Body of pancreas (tissue), 4 donors: ENCODE measurements around the gene APBA1. TPM values are rescaled to one million over a fixed set of nuclear protein-coding genes. Genes with fewer than 3 reads are reported as not detected.

Experiments used
- ATAC-seq: fragments of 150-250 bp; one replicate; pipeline ENCODE4 v1.9.1; 2016
- DNase-seq, 4 donors: peaks; one replicate each; pipeline ENCODE4 v3.0.0-alpha.2; 2019
- H3K27ac ChIP-seq, 4 donors: fragments of 200-600 bp; sonication (generic); 1 replicate in 3 of 4; 2 replicates in 1 of 4; pipeline versions ENCODE4 v1.5.1 to v1.6.1; 2016 to 2019; ENCODE audit warnings: mild to moderate bottlenecking in 1 of 4, mixed read lengths in 1 of 4, moderate library complexity in 1 of 4
- H3K27me3 ChIP-seq, 2 donors: fragments of 200-600 bp; sonication (generic); one replicate each; pipeline ENCODE4 v1.6.0; 2016; ENCODE audit warnings: mild to moderate bottlenecking in 1 of 2
- H3K36me3 ChIP-seq, 2 donors: fragments of 200-600 bp; sonication (generic); replicated peaks in 1 of 2; 2 replicates each; pipeline ENCODE4 v1.5.1; 2016; ENCODE audit warnings: low read depth in 2 of 2; ENCODE audit not compliant: insufficient read depth in 1 of 2
- H3K4me1 ChIP-seq: fragments of 200-600 bp; sonication (generic); one replicate; pipeline ENCODE4 v1.6.0; 2016
- H3K4me3 ChIP-seq, 2 donors: fragments of 200-600 bp; sonication (generic); 1 replicate in 1 of 2; 2 replicates in 1 of 2; pipeline ENCODE4 v1.5.1; 2016 to 2019
- H3K9me3 ChIP-seq, 3 donors: fragments of 200-600 bp; sonication (generic); 1 replicate in 2 of 3; 2 replicates in 1 of 3; pipeline ENCODE4 v1.5.1; 2016
- POLR2A ChIP-seq, 3 donors: fragments of 450-650 bp; IDR thresholded peaks; one replicate each; pipeline ENCODE4 v1.6.1; 2016; ENCODE audit warnings: antibody characterized with exemption in 3 of 3, mild to moderate bottlenecking in 2 of 3
- WGBS, 2 donors: methylation state at CpG; one replicate each; pipeline ENCODE4 v1.1.5; 2017; 5-methylcytosine and 5-hydroxymethylcytosine counted together
- intact Hi-C: fragments of 100-400 bp; cut with DNase I; formaldehyde crosslinking; loops from one replicate; pipeline ENCODE4 v1.15.1; 2023
- total RNA-seq, 2 donors: library from RNA; depleted of rRNA; stranded (reverse); fragments of >200 nt; gene quantifications; one replicate each; pipeline ENCODE4 v1.1.0, GENCODE V29; 2016
- TF ChIP-seq, protein P1 (sequence below), 7 experiments: fragments of 450-650 bp in 4 of 7; fragments of 200-600 bp in 3 of 7; sonication (generic) in 3 of 7; IDR thresholded peaks; one replicate each; pipeline ENCODE4 v1.5.1; 2016 to 2019; ENCODE audit warnings: antibody characterized with exemption in 7 of 7

Gene APBA1
- total RNA-seq, 2 donors from 2014 or later, result 3.3 to 3.6 TPM

DNA sequence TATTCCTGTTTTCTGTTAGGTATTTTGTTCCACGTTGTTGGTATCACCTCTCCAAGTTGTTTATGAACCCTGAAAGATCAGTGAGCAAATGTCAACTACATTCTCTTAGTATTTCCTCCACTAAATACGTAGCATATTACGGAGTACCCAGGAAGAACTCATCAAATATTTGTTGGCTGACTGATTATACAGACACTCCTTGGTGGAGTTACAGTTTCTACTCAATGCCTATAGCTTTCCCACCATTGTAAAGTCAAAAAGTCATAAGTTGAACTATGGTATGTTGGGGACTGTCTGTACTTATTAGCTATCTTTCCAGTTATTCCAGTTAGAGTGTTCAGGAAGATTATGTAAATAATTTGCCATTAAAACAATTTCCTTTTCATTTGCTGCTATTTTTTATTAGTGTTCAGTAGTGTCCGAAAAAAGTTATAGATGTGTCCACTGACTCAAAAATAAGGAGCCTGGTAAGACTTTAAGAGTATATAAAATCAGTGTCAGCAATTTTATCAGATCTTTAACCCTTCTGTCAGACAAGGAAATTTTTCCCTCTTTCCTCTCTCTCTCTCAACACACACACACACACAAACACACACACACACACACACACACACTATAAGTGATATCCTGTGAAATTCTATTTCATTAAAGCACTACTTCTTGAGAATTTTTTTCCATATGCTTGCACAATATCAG is 6.8 kb upstream of the APBA1 start:
- no peak for DNase-seq
- intact Hi-C loops, result no loop called here
- Histone ChIP-seq H3K27ac (no peak overlapping the region), H3K9me3 (no peaks in the 10 kb centered on the region), H3K27me3 (no peaks in the 10 kb centered on the region), H3K4me1 (no peaks in the 10 kb centered on the region), H3K4me3 (no peak overlapping the region), H3K36me3 (no peaks in the 10 kb centered on the region)
- WGBS, 2 donors, result 57 to 59% methylated on average over 4 of the region's 4 CpGs
- TF ChIP-seq, protein P1, sequence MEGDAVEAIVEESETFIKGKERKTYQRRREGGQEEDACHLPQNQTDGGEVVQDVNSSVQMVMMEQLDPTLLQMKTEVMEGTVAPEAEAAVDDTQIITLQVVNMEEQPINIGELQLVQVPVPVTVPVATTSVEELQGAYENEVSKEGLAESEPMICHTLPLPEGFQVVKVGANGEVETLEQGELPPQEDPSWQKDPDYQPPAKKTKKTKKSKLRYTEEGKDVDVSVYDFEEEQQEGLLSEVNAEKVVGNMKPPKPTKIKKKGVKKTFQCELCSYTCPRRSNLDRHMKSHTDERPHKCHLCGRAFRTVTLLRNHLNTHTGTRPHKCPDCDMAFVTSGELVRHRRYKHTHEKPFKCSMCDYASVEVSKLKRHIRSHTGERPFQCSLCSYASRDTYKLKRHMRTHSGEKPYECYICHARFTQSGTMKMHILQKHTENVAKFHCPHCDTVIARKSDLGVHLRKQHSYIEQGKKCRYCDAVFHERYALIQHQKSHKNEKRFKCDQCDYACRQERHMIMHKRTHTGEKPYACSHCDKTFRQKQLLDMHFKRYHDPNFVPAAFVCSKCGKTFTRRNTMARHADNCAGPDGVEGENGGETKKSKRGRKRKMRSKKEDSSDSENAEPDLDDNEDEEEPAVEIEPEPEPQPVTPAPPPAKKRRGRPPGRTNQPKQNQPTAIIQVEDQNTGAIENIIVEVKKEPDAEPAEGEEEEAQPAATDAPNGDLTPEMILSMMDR (IDR thresholded peaks at IDR 0.05), result no peak
- TF ChIP-seq POLR2A (IDR thresholded peaks at IDR 0.05), result no peak
- ATAC-seq, result no peak

DNA sequence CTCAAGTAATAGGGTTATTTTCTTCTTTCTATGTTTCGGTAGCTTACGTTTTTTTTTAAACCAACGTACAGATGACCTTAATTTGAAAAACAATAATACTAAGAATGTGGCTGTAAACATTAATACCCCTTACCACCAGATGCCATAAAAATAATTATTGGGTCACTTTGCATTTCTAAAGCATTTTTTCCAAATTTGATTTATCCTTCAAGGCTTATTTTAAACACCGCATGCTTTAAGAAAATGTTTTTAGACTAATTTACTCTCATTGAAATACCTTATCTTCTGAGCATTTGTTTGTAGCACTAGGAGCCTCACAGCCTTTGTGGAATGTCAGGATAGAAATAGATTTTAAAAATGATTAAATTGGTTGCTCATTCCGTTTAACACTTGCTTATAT is 5.8 kb upstream of the APBA1 start:
- DNase-seq, result no peak
- 74 to 76% methylated on average over 5 of the region's 5 CpGs for WGBS, 2 donors

DNA sequence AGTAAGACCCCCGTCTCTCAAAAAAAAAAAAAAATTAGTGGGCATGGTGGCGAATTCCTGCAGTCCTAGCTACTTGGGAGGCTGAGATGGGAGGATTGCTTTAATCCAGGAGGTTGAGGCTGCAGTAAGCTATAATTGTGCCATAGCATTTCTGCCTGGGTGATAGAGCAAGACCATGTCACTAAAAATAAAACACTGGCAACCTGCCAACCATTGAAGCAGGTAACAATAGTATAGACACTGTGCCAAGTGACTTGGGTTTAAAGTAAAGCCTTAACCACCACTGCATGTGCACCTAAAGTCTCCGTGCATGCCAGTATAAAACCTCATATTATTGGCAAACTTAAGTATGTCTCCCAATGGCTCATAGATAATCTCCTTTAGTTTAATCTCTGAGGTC is 3.4 kb upstream of the APBA1 start:
- no peaks in the 10 kb centered on the region for H3K9me3 ChIP-seq
- no peaks in the 10 kb centered on the region for H3K36me3 ChIP-seq
- 87 to 96% methylated on average over 3 of the region's 3 CpGs for WGBS, 2 donors
- no peak overlapping the region for H3K27ac ChIP-seq
- H3K4me1 ChIP-seq, result peaks cover 13% of the 10 kb centered on the region
- DNase-seq, result no peak
- no peak overlapping the region for H3K4me3 ChIP-seq
- intact Hi-C loops, result no loop called here
- ATAC-seq, result no peak
- TF ChIP-seq, protein P1 (IDR thresholded peaks at IDR 0.05), result no peak
- no peak for TF ChIP-seq POLR2A (IDR thresholded peaks at IDR 0.05)
- no peaks in the 10 kb centered on the region for H3K27me3 ChIP-seq

More for the DNA sequence above, 5.8 kb upstream of the APBA1 start:
- intact Hi-C loops, result no loop called here
- Histone ChIP-seq H3K27ac (no peak overlapping the region), H3K36me3 (no peaks in the 10 kb centered on the region), H3K27me3 (no peaks in the 10 kb centered on the region), H3K9me3 (no peaks in the 10 kb centered on the region), H3K4me1 (peaks cover 5% of the 10 kb centered on the region), H3K4me3 (no peak overlapping the region)
- no peak for ATAC-seq
- TF ChIP-seq POLR2A (IDR thresholded peaks at IDR 0.05), result no peak
- TF ChIP-seq, protein P1 (IDR thresholded peaks at IDR 0.05), result no peak

DNA sequence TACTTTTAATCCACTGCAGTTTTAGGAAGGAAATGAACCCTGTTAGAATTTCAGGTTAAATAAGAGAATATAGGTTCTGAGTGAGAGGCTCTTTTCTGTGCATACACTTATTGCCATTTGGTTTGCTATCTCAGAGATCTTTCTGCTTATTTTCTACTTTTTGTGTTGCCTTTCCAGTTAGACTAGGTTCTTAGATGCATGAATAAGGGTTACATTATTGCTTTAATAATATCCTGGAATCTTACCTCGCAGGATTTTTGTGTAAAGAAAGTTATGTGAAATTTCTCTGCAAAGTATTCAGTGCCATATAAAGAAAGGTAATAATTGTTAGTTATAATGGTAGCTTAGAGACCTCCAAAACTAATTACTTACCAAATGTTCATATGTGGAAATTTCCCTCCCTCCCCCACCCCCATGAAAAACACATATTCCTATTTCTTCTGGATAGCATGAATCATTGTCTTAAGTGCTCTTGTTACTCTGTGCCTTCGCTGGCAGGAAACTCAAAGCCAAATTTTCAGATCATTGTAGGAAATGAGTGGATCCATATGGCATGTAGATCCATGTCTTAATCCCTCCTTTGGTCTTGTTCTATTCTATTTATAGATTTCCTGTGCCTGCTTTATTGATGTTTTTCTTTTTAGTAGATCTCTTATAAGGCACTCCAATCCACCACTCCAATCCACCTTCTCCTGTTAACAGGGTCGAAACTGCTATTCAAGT is 2.7 kb upstream of the APBA1 start:
- no peak for ATAC-seq
- no peak for DNase-seq
- no peak for TF ChIP-seq POLR2A (IDR thresholded peaks at IDR 0.05)
- TF ChIP-seq, protein P1 (IDR thresholded peaks at IDR 0.05), result no peak
- H3K36me3 ChIP-seq, result no peaks in the 10 kb centered on the region
- 64 to 74% methylated on average over 3 of the region's 3 CpGs for WGBS, 2 donors
- no peaks in the 10 kb centered on the region for H3K9me3 ChIP-seq
- no peaks in the 10 kb centered on the region for H3K27me3 ChIP-seq
- no peak overlapping the region for H3K27ac ChIP-seq
- H3K4me3 ChIP-seq, result no peak overlapping the region
- intact Hi-C loops, result no loop called here
- peaks cover 13% of the 10 kb centered on the region for H3K4me1 ChIP-seq
